DND-41 (cell line): Measurements from ENCODE around the gene CA11.

Experiments used
- ATAC-seq: fragments of 200-7000 bp; cut with Tn5 transposase; 3 replicates; pipeline ENCODE4 v1.9.1; 2021; ENCODE audit warnings: low read depth; ENCODE audit not compliant: insufficient read depth
- DNase-seq: peaks from one replicate; pipeline ENCODE4 v3.0.0-alpha.2; 2020
- H2AFZ ChIP-seq: 2 replicates; pipeline ENCODE4 v1.6.0; 2012; ENCODE audit warnings: low read depth, low read length
- H3K27ac ChIP-seq: 2 replicates; pipeline ENCODE4 v1.5.1; 2012; ENCODE audit warnings: low read length, inconsistent platforms
- H3K27me3 ChIP-seq: fragments of 200-600 bp; sonication (generic); 2 replicates; pipeline ENCODE4 v1.6.0; 2012; ENCODE audit warnings: low read length, mild to moderate bottlenecking, inconsistent platforms; ENCODE audit not compliant: insufficient read depth, poor library complexity
- H3K36me3 ChIP-seq: 2 replicates; pipeline ENCODE4 v1.5.1; 2012; ENCODE audit warnings: low read length, inconsistent platforms; ENCODE audit not compliant: insufficient read depth
- H3K4me1 ChIP-seq: 2 replicates; pipeline ENCODE4 v1.5.1; 2012; ENCODE audit warnings: mild to moderate bottlenecking, low read length; ENCODE audit not compliant: insufficient read depth
- H3K4me2 ChIP-seq: 2 replicates; pipeline ENCODE4 v1.6.0; 2012; ENCODE audit warnings: mild to moderate bottlenecking, moderate library complexity, low read length, inconsistent platforms; ENCODE audit not compliant: insufficient read depth
- H3K4me3 ChIP-seq, 2 experiments: fragments of 200-600 bp in 1 of 2; shearing (Covaris generic) in 1 of 2; 2 replicates each; pipeline ENCODE4 v1.5.1; 2012 to 2016; ENCODE audit warnings: inconsistent platforms in 2 of 2, low read length in 2 of 2, mild to moderate bottlenecking in 2 of 2, low read depth in 1 of 2, moderate library complexity in 1 of 2
- H3K79me2 ChIP-seq: 2 replicates; pipeline ENCODE4 v1.6.0; 2012; ENCODE audit warnings: low read length, inconsistent platforms; ENCODE audit not compliant: insufficient read depth
- H3K9ac ChIP-seq: 2 replicates; pipeline ENCODE4 v1.6.0; 2012; ENCODE audit warnings: low read depth, mild to moderate bottlenecking, inconsistent platforms, low read length, moderate library complexity
- H3K9me3 ChIP-seq: 2 replicates; pipeline ENCODE4 v1.5.1; 2012; ENCODE audit warnings: low read length, moderate library complexity, mild to moderate bottlenecking, inconsistent platforms; ENCODE audit not compliant: insufficient read depth, severe bottlenecking
- H4K20me1 ChIP-seq: 2 replicates; pipeline ENCODE4 v1.6.0; 2012; ENCODE audit warnings: low read length; ENCODE audit not compliant: insufficient read depth
- CTCF ChIP-seq: IDR thresholded peaks from 2 replicates; pipeline ENCODE4 v1.5.1; 2012; ENCODE audit warnings: borderline replicate concordance, low read length, moderate library complexity, mild to moderate bottlenecking; ENCODE audit not compliant: poor library complexity, severe bottlenecking; ENCODE audit errors: extremely low read depth
- EZH2 ChIP-seq: IDR thresholded peaks from 3 replicates; pipeline ENCODE4 v1.6.1; 2012; ENCODE audit warnings: borderline replicate concordance, low read depth, mild to moderate bottlenecking, moderate library complexity, low read length, inconsistent platforms; ENCODE audit not compliant: severe bottlenecking

The CA11 gene

GRCh38 chr19:48670699-48671445 is 24.9 kb upstream of the CA11 start:
- Histone ChIP-seq H2AFZ (no peak overlapping the region), H3K9ac (no peak overlapping the region), H3K4me3 (no peak overlapping the region), H3K9me3 (no peaks in the 10 kb centered on the region), H3K27me3 (no peaks in the 10 kb centered on the region), H3K27ac (no peak overlapping the region), H4K20me1 (no peaks in the 10 kb centered on the region), H3K4me1 (peaks cover 10% of the 10 kb centered on the region), H3K4me2 (no peak overlapping the region), H3K36me3 (no peaks in the 10 kb centered on the region), H3K79me2 (no peaks in the 10 kb centered on the region)
- TF ChIP-seq CTCF (no peak), EZH2 (no peak)
- ATAC-seq (no peak), DNase-seq (no peak)

- Histone ChIP-seq H3K9me3 (no peaks in the 10 kb centered on the region), H3K4me3 (no peak overlapping the region), H3K36me3 (no peaks in the 10 kb centered on the region), H2AFZ (no peak overlapping the region), H3K4me2 (no peak overlapping the region), H3K27ac (no peak overlapping the region), H4K20me1 (no peaks in the 10 kb centered on the region), H3K9ac (no peak overlapping the region), H3K79me2 (no peaks in the 10 kb centered on the region), H3K4me1 (peaks cover 3% of the 10 kb centered on the region), H3K27me3 (no peaks in the 10 kb centered on the region)
- TF ChIP-seq EZH2 = no peak
- TF ChIP-seq CTCF = no peak
- DNase-seq (no peak), ATAC-seq (no peak)
Measured at GRCh38 chr19:48669903-48670668, 24.1 kb upstream of the CA11 start.

- Histone ChIP-seq H3K9ac (no peak overlapping the region), H3K27ac (no peak overlapping the region)
- no peak for ATAC-seq
Measured at GRCh38 chr19:48668761-48669160, 22.8 kb upstream of the CA11 start.

More at GRCh38 chr19:48668761-48669160, 22.8 kb upstream of the CA11 start:
- TF ChIP-seq EZH2 = no peak
- TF ChIP-seq CTCF = no peak
- Histone ChIP-seq H3K36me3 (no peaks in the 10 kb centered on the region), H3K79me2 (no peaks in the 10 kb centered on the region), H3K4me1 (no peaks in the 10 kb centered on the region), H3K4me3 (no peak overlapping the region), H3K9me3 (no peaks in the 10 kb centered on the region), H2AFZ (no peak overlapping the region), H4K20me1 (no peaks in the 10 kb centered on the region), H3K4me2 (no peak overlapping the region), H3K27me3 (no peaks in the 10 kb centered on the region)
- no peak for DNase-seq
